ENCODE results near the gene RNF40.

The RNF40 gene

DNA sequence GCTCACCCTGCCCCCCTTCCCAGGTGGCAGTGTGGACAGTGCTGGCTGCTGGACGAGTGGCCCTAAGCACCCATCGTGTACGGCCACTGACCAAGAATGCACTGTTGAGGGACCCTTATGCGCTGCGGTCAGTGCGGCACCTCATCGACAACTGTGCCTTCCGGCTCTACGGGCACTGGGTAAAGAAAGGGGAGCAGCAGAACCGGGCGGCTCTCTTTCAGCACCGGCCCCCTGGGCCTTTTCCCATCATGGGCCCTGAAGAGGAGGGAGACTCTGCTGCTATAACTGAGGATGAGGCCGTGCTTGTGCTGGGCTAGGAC is 5.4 kb upstream of the RNF40 start:
- no peak overlapping the region for H3K4me3 ChIP-seq (ENCODE audit: low read length)
- TF ChIP-seq, protein P1, sequence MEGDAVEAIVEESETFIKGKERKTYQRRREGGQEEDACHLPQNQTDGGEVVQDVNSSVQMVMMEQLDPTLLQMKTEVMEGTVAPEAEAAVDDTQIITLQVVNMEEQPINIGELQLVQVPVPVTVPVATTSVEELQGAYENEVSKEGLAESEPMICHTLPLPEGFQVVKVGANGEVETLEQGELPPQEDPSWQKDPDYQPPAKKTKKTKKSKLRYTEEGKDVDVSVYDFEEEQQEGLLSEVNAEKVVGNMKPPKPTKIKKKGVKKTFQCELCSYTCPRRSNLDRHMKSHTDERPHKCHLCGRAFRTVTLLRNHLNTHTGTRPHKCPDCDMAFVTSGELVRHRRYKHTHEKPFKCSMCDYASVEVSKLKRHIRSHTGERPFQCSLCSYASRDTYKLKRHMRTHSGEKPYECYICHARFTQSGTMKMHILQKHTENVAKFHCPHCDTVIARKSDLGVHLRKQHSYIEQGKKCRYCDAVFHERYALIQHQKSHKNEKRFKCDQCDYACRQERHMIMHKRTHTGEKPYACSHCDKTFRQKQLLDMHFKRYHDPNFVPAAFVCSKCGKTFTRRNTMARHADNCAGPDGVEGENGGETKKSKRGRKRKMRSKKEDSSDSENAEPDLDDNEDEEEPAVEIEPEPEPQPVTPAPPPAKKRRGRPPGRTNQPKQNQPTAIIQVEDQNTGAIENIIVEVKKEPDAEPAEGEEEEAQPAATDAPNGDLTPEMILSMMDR (conservative IDR thresholded peaks at IDR 0.05; ENCODE audit: low read length), result no peak
- DNase-seq (ENCODE audit: low read depth), result no peak

DNA sequence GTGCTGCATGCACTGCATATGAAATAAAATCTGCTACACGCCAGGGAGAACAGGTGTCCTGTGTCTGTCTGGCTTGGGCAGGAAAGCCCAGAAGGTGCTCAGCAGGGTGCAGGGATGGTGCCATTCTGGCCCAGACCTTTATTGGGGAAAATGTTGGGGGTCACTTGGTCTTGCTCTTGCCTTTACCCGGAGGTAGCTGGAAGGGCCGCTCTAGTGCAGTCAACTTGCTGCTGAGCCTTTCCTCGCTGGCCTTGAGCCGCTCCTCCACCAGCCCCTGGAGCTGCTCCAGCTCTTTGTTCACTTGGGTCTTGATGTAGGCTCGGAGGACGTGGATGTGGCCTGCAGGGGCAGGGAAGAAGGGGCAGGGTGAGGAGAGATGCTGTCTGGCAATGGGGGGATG is 4.8 kb upstream of the RNF40 start:
- no peak overlapping the region for H3K4me3 ChIP-seq (ENCODE audit: low read length)
- TF ChIP-seq, protein P1 (conservative IDR thresholded peaks at IDR 0.05; ENCODE audit: low read length), result no peak
- DNase-seq (ENCODE audit: low read depth), result no peak

DNA sequence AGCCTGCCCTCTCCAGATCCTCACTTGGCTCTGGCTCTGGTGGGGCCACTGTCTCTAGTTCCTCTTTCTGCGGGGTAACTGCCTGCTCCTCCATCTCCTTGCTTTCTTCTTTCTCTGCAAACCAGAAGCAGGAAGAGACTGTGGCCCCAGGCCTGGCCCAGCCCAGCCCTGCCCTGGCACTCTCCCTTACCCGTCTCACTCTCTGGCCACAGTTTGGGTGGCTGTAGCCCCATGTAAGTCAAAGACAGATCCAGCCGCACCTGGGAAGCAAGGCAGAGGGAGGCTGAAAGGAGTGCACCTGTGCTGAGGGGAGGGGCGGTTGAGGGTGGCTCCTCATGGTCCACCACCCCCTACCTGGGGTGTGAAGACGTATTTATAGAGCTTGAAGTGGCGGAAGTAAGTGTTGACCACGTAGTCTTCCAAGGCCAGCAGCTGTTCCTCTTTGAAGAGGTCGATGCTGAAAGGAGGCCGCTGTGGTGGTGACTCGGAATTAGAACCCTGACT is 3.1 kb upstream of the RNF40 start:
- H3K4me3 ChIP-seq (ENCODE audit: low read length), result no peak overlapping the region
- TF ChIP-seq, protein P1 (conservative IDR thresholded peaks at IDR 0.05; ENCODE audit: low read length), result no peak
- no peak for DNase-seq (ENCODE audit: low read depth)

DNA sequence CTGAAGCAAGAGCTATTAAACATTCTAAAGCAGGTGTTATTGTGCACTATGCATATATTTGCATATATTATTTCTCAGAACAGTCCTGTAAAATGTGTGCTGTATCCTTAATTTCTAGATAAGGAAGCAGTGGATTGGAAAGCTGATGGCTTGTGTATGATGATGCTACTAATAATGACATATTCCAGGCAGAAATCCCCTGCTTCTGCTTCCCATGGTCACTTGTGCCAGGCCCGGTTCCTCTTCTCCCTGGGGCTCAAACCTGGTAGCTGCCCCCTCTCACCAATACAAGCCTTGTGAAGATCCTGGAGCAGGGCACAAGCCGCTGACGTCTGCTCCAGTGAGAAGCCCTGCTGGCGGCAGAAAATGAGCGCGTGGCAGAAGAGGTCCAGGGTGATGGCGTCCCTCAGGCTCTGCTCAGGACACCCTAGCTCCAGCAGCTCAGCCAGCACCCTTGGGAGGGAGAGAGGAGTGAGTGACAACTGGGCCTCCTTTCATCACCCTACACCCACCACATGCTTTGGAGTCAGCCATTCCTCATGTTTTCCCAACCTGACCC is 2.0 kb upstream of the RNF40 start:
- TF ChIP-seq, protein P1 (conservative IDR thresholded peaks at IDR 0.05; ENCODE audit: low read length), result no peak
- no peak for DNase-seq (ENCODE audit: low read depth)
- H3K4me3 ChIP-seq (ENCODE audit: low read length), result no peak overlapping the region

DNA sequence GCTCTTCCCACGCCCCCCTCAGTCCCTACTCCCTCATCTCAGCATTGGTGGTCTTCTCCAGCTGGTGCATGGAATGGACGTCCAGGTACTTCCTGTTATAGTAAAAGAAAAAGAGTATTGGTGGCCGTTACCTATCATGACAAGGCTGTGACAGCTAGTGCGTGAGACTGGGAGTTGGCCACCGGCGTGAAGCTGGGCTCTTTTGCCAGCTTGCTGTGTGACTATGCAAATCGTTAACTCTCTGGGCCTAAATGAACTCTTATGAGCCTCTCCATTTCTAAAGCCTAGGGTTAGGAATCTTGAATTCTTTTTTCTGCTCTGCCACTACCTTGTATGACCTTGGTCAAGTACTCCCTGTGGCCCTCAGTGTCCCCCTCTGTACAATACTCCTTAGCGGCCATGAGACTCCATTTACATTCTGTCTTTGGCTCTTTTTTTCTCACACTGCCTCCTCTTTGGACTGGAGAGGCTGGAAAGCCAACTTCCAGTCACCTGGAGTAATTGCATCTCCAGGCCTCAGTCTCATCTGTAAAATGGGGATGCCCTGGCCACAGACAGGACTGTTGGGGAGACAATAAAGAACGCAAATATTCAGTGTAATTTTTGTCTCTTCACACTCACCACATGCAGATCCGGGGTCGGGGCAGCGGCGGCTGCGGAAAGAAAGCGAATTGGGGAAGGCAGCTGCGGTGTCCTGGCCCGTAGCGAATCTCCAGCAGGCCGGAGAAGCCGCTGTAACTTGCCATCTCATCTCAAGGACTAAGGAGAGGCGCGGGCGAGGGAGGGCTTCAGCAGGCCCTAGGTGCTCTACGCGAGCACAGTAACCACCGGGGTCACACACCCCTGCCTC is 1.3 kb upstream of the RNF40 start:
- TF ChIP-seq, protein P1 (conservative IDR thresholded peaks at IDR 0.05; ENCODE audit: low read length), result no peak
- DNase-seq (ENCODE audit: low read depth), result no peak

DNA sequence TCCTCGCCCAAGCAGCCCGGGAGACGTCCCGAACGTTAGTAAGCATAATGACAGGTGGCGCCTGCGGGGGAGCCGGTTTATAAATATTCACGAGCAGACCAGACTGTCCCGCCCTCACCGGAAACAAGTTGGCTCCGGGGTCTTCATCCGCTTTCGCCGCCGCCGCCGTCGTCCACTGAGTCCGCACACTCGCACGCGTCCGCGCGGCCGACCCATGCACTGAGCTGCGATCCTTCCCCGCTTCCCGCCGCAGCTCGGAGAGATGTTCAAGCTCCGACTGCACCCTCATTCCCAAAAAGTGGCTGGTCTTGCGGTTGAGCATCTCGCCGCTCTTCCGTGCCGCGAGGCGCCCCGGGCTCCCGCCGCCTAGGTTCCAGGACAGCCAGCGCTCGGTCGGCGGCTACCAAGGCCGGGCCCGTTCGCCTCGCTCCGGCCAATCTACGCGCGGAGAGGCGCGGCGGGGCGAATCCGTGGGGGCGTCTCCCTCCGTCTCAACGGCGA is 645 bp upstream of the RNF40 start:
- H3K4me3 ChIP-seq (ENCODE audit: low read length), result peak overlapping the region; percentile 95
- no peak for DNase-seq (ENCODE audit: low read depth)
- TF ChIP-seq, protein P1 (conservative IDR thresholded peaks at IDR 0.05; ENCODE audit: low read length), result no peak

More for the DNA sequence above, 1.3 kb upstream of the RNF40 start:
- H3K4me3 ChIP-seq (ENCODE audit: low read length), result peak overlapping the region; percentile 95
